Measurements from ENCODE around the gene SPINT1.
"Not testable (repeated sequence)": the region's sequence is repeated elsewhere in the genome, so short reads cannot be mapped to it uniquely, and the experiment has no call there.

The SPINT1 gene

DNA sequence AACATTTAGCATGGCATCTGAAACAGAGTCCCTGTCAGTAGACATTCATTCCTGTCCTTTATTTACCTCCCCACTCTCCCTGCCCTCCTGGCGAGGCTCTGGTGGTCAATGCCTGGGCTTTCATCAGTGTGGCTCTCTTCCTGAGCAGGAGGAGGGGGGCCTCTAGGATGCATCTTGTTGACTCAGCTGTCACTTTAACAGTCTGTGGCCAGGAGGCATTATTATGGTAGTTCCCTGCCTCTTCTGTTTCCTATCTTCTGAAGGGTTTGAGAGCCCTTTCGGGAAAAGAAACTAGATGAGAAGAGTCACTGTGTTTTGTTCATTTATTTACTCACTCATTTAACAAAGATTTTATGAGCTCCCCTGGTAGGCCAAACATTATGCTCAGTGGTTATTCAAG is 13.0 kb upstream of the SPINT1 start:
- no peak for DNase-seq

DNA sequence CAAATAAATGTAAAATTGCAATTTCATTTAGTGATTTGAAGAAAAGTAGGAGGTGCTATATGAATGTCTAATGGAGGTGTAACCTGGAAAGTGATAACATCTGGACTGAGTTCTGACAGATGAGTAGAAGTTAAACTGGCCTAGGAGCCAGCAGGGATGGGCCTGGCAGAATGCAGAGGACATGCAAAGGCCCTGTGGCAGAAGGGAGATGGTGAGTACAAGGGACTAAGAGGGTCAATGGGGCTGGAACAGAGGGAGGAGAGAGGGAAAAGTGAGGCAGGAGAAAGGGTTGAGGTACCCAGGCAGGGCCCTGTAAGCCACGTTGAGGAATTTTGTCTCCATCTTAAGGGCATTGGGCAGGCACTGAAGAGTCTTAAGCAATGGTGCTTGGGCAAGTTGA is 12.0 kb upstream of the SPINT1 start:
- no peak for DNase-seq

DNA sequence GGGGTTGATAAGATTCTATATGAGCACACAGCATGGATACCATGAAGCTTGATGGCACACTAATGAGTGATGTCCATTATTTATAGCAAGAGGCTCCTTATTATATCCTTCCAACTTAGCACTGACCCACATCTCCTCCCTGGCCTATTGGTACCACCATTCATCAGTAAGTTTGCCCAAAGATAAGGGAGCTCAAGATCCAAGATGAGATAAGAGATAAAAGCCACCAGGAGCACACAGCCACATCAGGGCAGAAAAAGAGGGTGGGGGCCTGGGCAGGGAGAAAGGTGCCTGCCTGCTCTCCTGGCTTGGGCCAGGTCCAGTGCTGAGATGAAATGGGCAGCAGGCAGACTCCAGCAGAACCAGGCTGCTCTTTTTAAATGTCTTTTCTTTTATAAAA is 10.9 kb upstream of the SPINT1 start:
- no peak for DNase-seq

DNA sequence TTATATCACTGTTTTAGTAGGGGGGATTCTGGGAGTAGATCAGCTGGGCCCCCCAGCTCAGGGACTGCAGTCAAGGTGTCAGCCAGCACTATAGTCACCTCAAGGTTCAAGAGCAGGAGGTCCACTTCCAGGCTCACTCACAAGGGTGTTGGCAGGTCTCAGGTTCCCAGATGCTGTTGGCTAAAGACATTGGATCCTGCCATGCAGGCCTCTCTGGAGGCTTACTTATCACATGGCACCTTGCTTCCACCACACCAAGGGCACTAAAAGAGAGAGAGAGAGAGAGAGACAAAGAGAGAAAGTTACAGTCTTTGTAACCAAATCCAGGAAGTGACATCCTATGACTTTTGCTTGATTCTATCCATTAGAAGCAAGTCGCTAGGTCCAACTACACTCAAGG is 7.8 kb upstream of the SPINT1 start:
- no peak for DNase-seq

DNA sequence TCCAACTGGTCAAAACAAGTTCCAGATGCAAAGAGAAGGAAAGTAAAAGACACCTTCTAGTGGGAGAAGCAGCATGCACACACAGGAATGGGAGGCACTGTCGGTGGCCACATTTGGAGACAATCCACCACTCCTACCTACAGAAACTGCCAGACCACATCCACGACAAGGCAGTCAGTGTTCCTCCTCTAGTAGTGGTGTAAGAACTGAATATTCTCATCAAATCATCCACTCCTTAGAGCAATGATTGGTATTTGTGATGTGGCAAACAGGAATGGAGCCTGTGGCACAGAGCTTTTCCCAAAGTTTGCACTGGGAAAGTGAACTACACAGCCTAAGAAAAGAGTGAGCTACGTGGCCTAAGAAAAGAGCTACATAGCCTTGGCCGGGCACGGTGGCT is 5.1 kb upstream of the SPINT1 start:
- DNase-seq: no peak

DNA sequence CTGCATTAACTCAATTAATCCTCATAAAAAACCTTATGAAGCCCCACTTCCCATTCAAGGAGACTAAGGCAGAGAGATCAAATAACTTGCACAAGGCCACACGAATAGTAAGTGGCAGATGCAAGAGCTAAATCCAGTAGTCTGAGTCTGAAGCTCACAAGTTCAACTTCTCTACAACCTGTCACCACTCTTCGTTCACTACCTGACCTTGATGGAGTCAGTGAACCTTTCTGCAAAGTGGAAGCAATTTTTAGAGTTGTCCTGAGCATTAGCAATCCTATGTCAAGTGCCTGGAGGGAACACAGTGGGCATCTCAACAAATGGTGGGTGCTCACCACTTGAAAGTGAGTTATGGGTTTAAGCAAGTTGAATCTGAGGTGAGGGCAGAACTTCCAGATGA is 2.1 kb upstream of the SPINT1 start:
- no peak for DNase-seq

DNA sequence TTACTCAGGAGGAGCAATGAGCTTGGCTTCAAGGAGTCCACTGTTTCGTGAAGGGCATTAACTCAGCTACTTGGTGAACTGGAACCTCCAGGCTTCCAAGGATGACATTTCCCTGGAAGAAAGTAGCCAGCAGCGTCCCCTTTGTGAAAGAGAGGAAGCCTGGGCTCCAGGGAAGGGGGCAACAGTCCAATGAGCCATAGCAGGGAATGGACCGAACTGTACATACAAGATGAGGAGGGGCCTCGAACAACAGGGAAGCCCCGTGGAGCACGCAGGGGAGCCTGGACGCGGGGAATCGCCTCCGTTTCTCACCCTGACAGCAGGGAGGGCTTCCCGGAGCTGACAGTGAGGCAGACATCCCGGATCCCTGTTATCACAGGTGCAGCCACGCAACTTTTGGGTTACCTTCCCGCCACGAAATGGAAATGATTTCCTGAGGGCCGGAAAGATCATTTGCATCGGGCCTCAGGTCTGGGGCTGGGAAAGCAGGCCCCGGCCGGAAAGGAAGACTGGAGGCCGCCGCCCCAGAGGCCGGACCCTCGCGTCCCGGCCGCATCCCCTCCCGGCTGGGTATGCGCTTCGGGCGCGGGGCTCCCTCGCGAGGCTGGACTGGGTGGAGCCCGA is 475 bp upstream of the SPINT1 start:
- no peak for DNase-seq

DNA sequence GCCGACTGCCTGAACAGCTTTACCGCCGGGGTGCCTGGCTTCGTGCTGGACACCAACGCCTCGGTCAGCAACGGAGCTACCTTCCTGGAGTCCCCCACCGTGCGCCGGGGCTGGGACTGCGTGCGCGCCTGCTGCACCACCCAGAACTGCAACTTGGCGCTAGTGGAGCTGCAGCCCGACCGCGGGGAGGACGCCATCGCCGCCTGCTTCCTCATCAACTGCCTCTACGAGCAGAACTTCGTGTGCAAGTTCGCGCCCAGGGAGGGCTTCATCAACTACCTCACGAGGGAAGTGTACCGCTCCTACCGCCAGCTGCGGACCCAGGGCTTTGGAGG is 815 bp downstream of the SPINT1 start:
- DNase-seq: no peak

DNA sequence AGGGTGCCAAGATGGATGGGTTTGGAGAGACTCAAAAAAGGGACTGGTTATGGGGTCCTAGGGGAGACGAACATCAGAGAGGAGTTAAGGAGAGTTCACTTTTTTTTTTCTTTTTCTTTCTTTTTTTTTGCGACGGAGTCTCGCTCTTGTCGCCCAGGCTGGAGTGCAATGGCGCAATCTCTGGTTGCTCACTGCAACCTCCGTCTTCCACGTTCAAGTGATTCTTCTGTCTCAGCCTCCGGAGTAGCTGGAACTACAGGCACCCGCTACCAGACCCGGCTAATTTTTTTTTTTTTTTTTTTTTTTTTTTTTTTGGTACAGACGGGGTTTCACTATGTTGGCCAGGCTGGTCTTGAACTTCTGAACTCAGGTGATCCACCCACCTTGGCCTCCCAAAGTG is 1.2 kb downstream of the SPINT1 start:
- no peak for DNase-seq

DNA sequence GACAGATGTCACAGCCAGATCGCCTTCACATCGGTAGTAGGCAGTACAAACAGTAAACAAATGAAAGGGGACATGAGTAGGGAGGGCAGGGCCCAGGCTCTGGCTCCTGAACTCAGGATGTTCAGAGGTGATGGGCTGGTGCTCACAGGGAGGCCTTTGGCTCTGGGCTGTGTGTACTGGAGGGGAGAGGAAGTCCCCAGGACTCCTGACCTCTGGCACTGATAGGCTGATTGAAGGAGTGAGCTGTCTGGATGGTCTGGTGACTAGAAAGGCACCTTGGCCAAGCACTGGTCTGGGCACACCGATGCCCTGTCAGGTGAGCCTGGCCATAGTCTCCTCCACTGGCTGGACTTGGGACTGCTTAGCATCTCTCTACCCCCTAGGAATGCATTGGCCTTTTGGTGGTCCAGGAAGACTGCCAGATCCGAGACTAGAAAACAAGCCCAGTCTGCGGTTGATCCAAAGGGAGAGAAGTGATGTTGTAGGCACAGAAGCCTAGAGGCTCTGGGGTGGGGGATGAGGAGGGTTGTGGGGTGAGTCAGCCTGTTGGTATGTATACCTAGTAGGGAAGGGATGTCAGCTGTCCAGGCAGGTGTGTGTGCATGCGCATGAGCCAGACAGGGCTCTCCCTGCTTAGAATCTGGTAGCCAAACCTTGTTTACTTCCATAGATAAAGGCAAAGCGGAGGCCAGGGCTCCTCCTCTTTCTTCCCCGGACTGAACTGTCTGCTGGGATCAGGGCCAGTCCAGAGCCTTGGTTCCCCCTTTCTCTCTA is 1.9 kb downstream of the SPINT1 start:
- no peak for DNase-seq

DNA sequence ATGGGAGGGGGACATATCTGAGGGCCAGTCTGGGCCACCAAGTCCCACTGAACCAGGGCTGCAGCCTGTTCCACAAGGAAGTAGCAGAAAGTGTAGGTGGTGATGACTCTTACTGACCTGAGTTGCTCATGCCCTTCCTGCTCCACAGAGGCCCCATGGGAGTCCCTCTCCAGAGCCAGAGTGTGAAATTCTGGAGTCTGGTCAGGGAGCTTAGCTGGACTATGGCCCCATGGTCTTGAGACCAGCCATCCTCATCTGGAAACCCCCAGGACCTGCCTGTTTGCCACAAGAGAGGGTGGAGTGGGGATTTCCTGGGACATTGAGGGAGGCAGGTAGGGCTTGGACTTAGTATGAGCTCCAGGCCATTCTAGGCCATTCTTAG is 3.0 kb downstream of the SPINT1 start:
- no peak for DNase-seq

DNA sequence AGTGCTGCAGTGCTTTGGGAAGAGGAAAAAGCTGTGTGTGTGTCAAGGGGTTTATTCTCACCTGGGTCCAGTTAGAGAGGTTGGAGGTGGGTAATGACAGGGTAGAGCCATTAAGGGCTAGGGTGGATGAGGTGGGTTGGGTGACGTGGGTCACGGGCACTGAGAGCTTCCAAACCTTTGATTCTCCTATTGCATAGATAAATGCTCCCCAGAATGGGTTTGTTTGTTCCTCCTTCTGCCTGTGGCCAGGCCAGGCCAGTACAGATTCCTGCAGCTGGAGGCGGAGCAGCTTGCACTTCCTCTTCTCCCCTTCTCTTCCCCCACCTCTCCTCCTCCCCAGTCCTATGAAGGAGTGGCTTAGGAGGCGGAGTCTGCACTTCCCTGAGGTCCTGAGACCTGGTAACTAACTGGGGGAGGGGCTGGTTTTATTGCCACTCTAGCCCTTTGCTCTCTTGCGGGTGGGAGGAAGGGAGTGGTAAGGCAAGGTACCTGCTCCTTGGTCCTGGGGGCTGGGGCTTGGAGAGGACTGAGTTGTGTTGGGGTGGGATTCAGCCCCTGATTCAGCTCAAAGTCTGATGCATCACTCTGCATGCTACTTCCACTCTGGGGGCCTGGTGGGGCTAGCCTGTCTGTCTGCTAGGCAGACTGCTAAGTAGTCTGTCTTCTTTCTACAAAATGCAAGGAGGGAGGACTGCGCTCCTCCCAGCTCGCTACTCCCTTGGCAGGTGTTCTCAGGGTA is 3.5 kb downstream of the SPINT1 start:
- no peak for DNase-seq

DNA sequence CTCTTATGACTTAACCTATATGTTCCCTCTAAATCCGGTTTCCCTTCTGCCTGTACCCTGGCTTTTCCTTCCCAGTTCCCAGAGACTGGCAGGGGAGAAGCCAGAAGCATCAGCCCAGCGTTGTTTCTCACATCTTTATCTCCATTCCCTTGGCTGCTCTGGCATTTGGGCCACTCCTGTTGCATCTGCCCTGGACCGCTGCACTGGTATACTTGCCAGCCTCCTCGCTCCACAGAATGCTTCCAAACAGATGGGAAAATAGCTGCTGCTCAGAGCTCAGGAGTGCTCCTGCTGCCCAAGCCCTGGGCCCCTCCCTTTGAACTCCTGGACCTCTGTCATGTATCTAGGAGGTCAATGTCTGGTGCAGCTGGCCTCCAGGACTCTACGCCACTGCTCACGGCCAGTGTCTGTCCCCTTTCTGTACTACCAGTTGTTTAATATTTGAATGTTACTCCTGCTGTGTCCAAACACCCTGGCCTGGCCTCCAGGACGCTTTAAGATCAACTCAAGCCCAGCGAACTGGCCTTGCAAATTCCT is 6.8 kb downstream of the SPINT1 start:
- no peak for DNase-seq

DNA sequence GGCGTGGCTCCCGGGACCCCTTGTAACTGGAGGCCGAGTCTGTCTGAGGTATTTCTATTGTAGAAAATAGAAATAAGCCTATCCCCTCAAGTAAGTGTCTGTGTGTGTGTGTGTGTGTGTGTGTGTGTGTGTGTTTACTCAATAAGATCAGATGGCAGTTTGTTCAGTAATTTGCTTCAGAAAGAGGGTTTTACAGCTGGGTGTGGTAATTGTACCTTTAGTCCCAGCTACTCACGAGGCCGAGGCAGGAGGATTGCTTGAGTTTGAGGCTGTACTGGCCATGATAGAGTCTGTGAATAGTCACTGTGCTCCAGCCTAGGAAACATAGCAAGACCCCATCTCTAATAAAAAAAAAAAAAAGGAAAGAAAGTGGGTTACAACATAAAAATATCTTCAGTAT is 8.7 kb downstream of the SPINT1 start:
- DNase-seq: no peak

DNA sequence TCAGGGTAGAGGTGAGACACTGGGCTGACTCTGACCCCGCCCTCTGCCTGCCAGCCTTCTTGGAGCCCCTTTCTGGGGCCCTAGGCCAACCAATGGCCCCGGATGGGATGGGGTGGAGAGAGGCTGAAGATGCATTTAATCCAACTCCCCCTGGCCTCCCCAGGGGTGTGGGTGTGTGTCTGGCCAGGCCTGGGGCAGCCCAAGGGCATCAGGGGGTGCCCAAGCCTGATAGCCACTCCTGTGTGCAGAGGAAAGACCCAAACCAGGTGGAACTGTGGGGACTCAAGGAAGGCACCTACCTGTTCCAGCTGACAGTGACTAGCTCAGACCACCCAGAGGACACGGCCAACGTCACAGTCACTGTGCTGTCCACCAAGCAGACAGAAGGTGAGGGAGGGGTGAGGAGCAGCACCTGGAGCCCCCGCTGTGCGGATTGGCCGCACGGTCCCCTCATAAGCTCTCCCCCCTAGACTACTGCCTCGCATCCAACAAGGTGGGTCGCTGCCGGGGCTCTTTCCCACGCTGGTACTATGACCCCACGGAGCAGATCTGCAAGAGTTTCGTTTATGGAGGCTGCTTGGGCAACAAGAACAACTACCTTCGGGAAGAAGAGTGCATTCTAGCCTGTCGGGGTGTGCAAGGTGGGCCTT is 9.5 kb downstream of the SPINT1 start:
- no peak for DNase-seq

DNA sequence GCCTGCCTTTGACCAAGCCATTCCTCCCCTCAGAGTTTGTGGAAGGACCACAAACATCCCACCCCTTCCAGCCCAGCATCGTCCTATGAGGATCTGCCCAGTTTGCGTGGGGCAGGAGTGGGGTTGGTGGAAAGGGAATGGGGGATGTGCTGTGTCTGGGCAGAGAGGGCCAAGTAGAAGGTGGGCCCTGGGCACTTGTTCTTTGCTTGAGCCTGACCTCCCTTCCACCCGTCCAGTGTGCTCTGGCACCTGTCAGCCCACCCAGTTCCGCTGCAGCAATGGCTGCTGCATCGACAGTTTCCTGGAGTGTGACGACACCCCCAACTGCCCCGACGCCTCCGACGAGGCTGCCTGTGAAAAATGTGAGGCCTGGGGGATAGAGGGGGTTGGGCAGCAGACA is 10.3 kb downstream of the SPINT1 start:
- no peak for DNase-seq

DNA sequence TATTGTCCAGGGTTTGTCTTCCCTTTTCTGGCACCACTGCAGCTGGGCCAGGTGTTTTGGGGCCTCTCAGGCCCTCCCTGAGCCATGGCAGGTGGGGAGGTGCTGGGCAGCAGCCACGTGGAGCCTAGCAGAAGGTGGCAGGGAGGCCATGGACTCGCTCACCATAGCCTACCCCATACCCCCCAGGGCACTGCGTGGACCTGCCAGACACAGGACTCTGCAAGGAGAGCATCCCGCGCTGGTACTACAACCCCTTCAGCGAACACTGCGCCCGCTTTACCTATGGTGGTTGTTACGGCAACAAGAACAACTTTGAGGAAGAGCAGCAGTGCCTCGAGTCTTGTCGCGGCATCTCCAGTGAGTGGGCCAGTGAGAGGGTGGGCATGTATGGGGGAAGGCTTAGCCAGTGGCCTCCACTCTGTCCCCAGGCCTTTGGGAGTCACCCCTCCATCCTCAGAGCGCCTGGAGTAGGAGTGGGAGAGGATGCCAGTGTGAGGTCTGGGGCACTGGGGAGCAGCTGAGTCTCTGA is 11.9 kb downstream of the SPINT1 start:
- DNase-seq: no peak

DNA sequence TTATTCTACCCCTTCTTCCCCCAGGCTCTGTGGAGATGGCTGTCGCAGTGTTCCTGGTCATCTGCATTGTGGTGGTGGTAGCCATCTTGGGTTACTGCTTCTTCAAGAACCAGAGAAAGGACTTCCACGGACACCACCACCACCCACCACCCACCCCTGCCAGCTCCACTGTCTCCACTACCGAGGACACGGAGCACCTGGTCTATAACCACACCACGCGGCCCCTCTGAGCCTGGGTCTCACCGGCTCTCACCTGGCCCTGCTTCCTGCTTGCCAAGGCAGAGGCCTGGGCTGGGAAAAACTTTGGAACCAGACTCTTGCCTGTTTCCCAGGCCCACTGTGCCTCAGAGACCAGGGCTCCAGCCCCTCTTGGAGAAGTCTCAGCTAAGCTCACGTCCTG is 12.9 kb downstream of the SPINT1 start:
- no peak for DNase-seq

DNA sequence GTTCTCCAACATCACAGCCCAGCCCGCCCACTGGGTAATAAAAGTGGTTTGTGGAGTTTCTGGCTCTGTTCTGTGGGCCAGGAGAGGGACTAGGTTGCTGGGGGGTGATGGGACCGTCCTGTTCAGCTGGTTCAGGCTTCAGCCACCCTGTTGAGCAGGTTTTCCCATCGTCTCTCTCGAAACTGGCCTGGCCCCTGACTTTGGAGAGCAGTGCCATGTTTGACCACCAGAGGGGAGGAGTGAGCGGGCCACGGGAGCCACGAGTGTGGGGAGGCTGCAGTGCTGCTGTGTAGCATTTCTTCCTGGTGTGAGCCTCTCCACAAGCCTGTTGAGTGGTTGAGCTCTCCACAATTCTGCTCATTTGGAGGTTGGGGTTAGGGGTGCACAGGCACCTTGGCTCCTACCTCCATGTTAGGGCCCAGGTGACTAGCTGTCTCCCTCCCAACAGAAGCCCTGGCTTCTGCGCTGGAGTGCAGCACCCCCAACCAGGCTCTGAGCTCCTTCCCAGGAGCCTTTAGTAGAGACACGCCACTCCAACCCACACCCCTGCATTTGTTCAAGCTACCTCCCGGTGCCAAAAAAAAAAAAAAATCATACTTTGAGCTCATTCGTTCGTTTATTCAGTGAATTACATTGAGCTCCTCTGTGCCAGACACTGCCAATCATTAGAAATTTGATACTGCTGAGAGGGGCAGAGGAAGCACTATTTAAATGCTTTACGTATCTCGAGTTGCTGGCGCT is 13.9 kb downstream of the SPINT1 start:
- peak; percentile 70 for DNase-seq

DNA sequence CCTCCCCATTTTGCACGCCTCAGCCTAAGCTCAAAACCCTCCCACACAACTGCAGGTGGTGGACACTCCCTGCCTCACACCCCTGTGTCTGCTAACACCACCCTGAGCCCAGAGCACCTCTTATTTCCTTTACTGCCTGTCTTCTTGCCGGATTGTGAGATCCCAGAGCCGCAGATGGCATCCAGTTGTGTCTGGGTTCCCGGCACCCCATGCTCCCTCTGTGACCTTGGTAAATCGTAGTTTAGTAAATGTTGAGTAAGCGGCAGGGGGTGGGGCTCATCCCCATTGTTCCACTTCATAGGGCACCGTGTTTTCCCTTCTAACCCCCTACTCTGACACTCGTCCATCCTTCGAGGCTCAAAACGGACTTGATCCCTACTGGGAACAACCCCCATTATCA is 14.9 kb downstream of the SPINT1 start:
- DNase-seq: no peak

DNA sequence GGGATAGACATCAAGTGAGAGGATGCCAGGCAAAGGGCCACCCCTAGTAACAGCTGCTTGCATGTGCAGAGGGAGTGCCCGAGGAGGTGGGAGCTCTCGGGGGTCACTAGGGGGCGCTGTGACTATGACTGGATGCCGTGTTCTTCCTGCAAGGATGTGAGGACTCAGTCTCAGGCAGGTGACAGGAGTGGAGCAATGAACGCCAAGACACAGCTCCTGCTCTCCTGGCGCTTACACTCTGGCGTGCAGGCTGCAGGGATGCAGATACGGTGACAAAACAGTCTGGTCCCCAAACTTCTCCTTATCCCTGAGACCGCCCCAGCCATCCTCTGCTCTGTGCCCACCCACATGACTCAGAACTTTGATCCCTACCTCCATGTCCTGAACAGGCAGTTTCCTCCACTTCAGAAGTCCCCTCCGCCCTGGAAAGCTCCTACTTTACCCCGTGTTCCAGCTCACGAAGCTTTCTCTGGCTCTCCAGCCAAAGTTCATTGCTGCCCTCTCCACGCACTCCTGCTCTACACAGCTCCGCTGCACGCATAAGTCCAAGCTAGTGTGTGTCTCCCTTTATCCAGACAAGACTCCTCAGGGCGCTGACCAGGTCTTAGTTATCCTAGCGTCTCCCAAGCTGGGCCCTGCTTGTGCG is 15.5 kb downstream of the SPINT1 start:
- DNase-seq: peak; percentile 67

DNA sequence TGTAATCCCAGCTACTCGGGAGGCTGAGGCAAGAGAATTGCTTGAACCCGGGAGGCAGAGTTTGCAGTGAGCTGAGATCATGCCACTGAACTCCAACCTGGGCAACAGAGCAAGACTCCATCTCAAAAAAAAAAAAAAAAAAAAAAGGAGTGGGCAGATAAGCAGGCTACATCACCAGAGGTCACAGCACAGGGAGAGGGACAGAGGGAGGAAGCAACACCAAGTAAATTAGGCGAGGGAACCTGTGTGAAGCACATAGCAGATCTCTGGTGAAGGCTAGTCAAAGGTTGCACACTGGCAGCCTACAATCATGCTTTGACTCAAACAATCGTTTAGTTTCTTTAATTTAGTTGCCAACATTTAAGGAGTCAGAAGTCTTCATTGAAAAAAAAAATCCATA is 17.3 kb downstream of the SPINT1 start:
- DNase-seq: not testable (repeated sequence)
